ENCODE data around the gene OR9A4.

Gene OR9A4

GRCh38 chr7:141920281-141920680 is 4.1 kb downstream of the OR9A4 start:
- Histone ChIP-seq H3K27ac (ENCODE audit: extremely low read depth, low read depth, low read length) (no peak overlapping the region), H3K9me3 (ENCODE audit: control insufficient read depth, insufficient read depth, low read depth, low read length) (no peaks in the 10 kb centered on the region), H3K4me3 (ENCODE audit: low read depth, low read length) (no peak overlapping the region), H3K36me3 (ENCODE audit: control insufficient read depth in 2 of 2, insufficient read depth in 1 of 2, low read length in 2 of 2) (no peaks in the 10 kb centered on the region), H3K4me1 (ENCODE audit: control insufficient read depth, insufficient read depth, low read length) (no peaks in the 10 kb centered on the region)
- POLR2A ChIA-PET, result no interaction called here
- CTCF ChIA-PET, result no interaction called here
- TF ChIP-seq ZBTB17 (tag by site-specific recombination; IDR thresholded peaks at IDR 0.05), result no peak
- TF ChIP-seq ZNF362 (tag by site-specific recombination; IDR thresholded peaks at IDR 0.05), result no peak
- no peak for TF ChIP-seq CTCF (tag by site-specific recombination; IDR thresholded peaks at IDR 0.05)
- TF ChIP-seq KLF16 (tag by site-specific recombination; IDR thresholded peaks at IDR 0.05), result no peak
- TF ChIP-seq ZNF211 (tag by site-specific recombination; IDR thresholded peaks at IDR 0.05; ENCODE audit: low read depth), result no peak
- TF ChIP-seq ZNF843 (tag by site-specific recombination; IDR thresholded peaks at IDR 0.05), result no peak
- TF ChIP-seq ZNF148 (tag by site-specific recombination; IDR thresholded peaks at IDR 0.05; ENCODE audit: borderline replicate concordance), result no peak
- TF ChIP-seq ZNF530 (tag by site-specific recombination; IDR thresholded peaks at IDR 0.05; ENCODE audit: low read depth), result no peak
- no peak for TF ChIP-seq ZNF404 (tag by site-specific recombination; IDR thresholded peaks at IDR 0.05)
- TF ChIP-seq ZNF394 (tag by site-specific recombination; IDR thresholded peaks at IDR 0.05; ENCODE audit: borderline replicate concordance), result no peak
- TF ChIP-seq ZNF266 (tag by site-specific recombination; IDR thresholded peaks at IDR 0.05; ENCODE audit: low read depth), result no peak
- TF ChIP-seq ZBTB7A (tag by site-specific recombination; IDR thresholded peaks at IDR 0.05; ENCODE audit: low read depth), result no peak
- no peak for TF ChIP-seq ZNF768 (tag by site-specific recombination; IDR thresholded peaks at IDR 0.05)
- no peak for TF ChIP-seq ZNF555 (tag by site-specific recombination; conservative IDR thresholded peaks at IDR 0.05)
- no peak for TF ChIP-seq ZBTB10 (tag by site-specific recombination; IDR thresholded peaks at IDR 0.05)
- TF ChIP-seq ZNF221 (tag by site-specific recombination; IDR thresholded peaks at IDR 0.05; ENCODE audit: borderline replicate concordance), result no peak
- TF ChIP-seq HIC1 (tag by site-specific recombination; IDR thresholded peaks at IDR 0.05), result no peak
- no peak for TF ChIP-seq ZNF571 (tag by site-specific recombination; IDR thresholded peaks at IDR 0.05)

Data from HEK293 (cell line).